ENCODE data around the gene FSTL4. TPM values are rescaled to one million over a fixed set of nuclear protein-coding genes. Genes with fewer than 3 reads are reported as not detected.

Gene FSTL4
- total and polyA plus RNA-seq, 12 donors, result 0.01 to 0.42 (median 0.38) TPM; not detected in 6

GRCh38 chr5:133523961-133524586 is 88.3 kb downstream of the FSTL4 start:
- peaks cover 0 to 16% (median 7%) of the 10 kb centered on the region in 7 donors for H3K27me3 ChIP-seq
- intact Hi-C loops (cut with DNase I), result no loop called here
- H3K36me3 ChIP-seq, result no peaks in the 10 kb centered on the region
- no peaks in the 10 kb centered on the region for H3K9me3 ChIP-seq
- DNase-seq, result no peak
- ATAC-seq, result no peak
- 81 to 83% methylated on average over 12 of the region's 12 CpGs for WGBS, 2 donors
- H3K4me1 ChIP-seq, result no peaks in the 10 kb centered on the region
- no peak overlapping the region for H3K27ac ChIP-seq
- no peak overlapping the region for H3K4me3 ChIP-seq
- TF ChIP-seq CTCF (IDR thresholded peaks at IDR 0.05), result no peak

GRCh38 chr5:133523013-133523658 is 89.2 kb downstream of the FSTL4 start:
- no peak for ATAC-seq
- Histone ChIP-seq H3K4me1 (no peaks in the 10 kb centered on the region), H3K27ac (no peak overlapping the region), H3K4me3 (no peak overlapping the region), H3K9me3 (no peaks in the 10 kb centered on the region), H3K27me3 (peaks cover 0 to 16% (median 7%) of the 10 kb centered on the region in 7 donors), H3K36me3 (no peaks in the 10 kb centered on the region)
- DNase-seq, result no peak
- WGBS, 2 donors, result 76 to 80% methylated on average over 9 of the region's 9 CpGs
- intact Hi-C loops (cut with DNase I), result no loop called here
- no peak for TF ChIP-seq CTCF (IDR thresholded peaks at IDR 0.05)

- Histone ChIP-seq H3K27ac (no peak overlapping the region), H3K4me1 (no peaks in the 10 kb centered on the region), H3K36me3 (no peaks in the 10 kb centered on the region), H3K9me3 (no peaks in the 10 kb centered on the region), H3K4me3 (no peak overlapping the region), H3K27me3 (peaks cover 0 to 16% (median 7%) of the 10 kb centered on the region in 7 donors)
- ATAC-seq (no peak), DNase-seq (no peak)
- WGBS, 2 donors, result 92 to 93% methylated on average over 2 of the region's 2 CpGs
- intact Hi-C loops (cut with DNase I), result no loop called here
- no peak for TF ChIP-seq CTCF (IDR thresholded peaks at IDR 0.05)
Measured at GRCh38 chr5:133521801-133522200, 90.5 kb downstream of the FSTL4 start.

- Histone ChIP-seq H3K27me3 (peaks cover 0 to 16% (median 7%) of the 10 kb centered on the region in 7 donors), H3K36me3 (no peaks in the 10 kb centered on the region), H3K27ac (no peak overlapping the region), H3K9me3 (no peaks in the 10 kb centered on the region), H3K4me3 (no peak overlapping the region), H3K4me1 (no peaks in the 10 kb centered on the region)
- TF ChIP-seq CTCF (IDR thresholded peaks at IDR 0.05), result no peak
- intact Hi-C loops (cut with DNase I), result no loop called here
- no peak for ATAC-seq
- no peak for DNase-seq
- WGBS, 2 donors, result 48 to 59% methylated on average over 2 of the region's 2 CpGs
Measured at GRCh38 chr5:133520991-133521706, 91.2 kb downstream of the FSTL4 start.

Data from heart right ventricle (tissue), 16 donors.